Epithelial cell of esophagus (primary cell): ENCODE data around the gene MIF4GD.

Experiments used
- DNase-seq: peaks from one replicate; pipeline ENCODE4 v3.0.0; 2010; ENCODE audit warnings: low read depth
- H3K4me3 ChIP-seq: 2 replicates; pipeline ENCODE4 v1.5.1; 2011; ENCODE audit warnings: mild to moderate bottlenecking, low read length, control low read depth
- CTCF ChIP-seq: IDR thresholded peaks from 2 replicates; pipeline ENCODE4 v1.5.1; 2011; ENCODE audit warnings: low read depth, mild to moderate bottlenecking, low read length, control low read depth, inconsistent platforms; ENCODE audit not compliant: insufficient read depth; ENCODE audit errors: missing control alignments

The MIF4GD gene

GRCh38 chr17:75271955-75272847, 1.2 kb upstream of the MIF4GD start:
- no peak for DNase-seq
- TF ChIP-seq CTCF = no peak
- H3K4me3 ChIP-seq = peak overlapping the region; percentile 68

- TF ChIP-seq CTCF = no peak
- peak; percentile 79 for DNase-seq
- peak overlapping the region; percentile 68 for H3K4me3 ChIP-seq
Observed at GRCh38 chr17:75271233-75271954, 363 bp upstream of the MIF4GD start.

- H3K4me3 ChIP-seq = peak overlapping the region; percentile 91
- peak; percentile 82 for DNase-seq
- TF ChIP-seq CTCF = peak; percentile 59
Observed at GRCh38 chr17:75270218-75270965, 639 bp downstream of the MIF4GD start.

- no peak for TF ChIP-seq CTCF
- peak; percentile 33 for DNase-seq
Observed at GRCh38 chr17:75269844-75270217, 1.2 kb downstream of the MIF4GD start.

GRCh38 chr17:75267411-75268232, 3.4 kb downstream of the MIF4GD start:
- no peak overlapping the region for H3K4me3 ChIP-seq
- TF ChIP-seq CTCF = peak; percentile 45
- DNase-seq = peak; percentile 54

More at GRCh38 chr17:75269844-75270217, 1.2 kb downstream of the MIF4GD start:
- H3K4me3 ChIP-seq = peak overlapping the region; percentile 91

GRCh38 chr17:75267153-75267410, 3.9 kb downstream of the MIF4GD start:
- no peak for DNase-seq
- H3K4me3 ChIP-seq = no peak overlapping the region
- TF ChIP-seq CTCF = no peak
